SK-N-SH (cell line): Measurements from ENCODE around the gene FAT3.

Experiments used
- EP300 ChIP-seq, 2 experiments: IDR thresholded peaks; 2 replicates each; pipeline versions ENCODE4 v1.4.0 to v1.6.1; 2012; ENCODE audit warnings: borderline replicate concordance in 1 of 2, low read depth in 1 of 2, low read length in 1 of 2
- EZH2phosphoT487 ChIP-seq: fragments of 200-600 bp; sonication (generic); IDR thresholded peaks from 2 replicates; pipeline ENCODE4 v1.6.1; 2017; ENCODE audit warnings: low read depth, mixed run types, mild to moderate bottlenecking, antibody characterized with exemption, moderate library complexity, borderline replicate concordance
- FOXM1 ChIP-seq: IDR thresholded peaks from 2 replicates; pipeline ENCODE4 v1.4.0; 2012; ENCODE audit warnings: low read depth, mild to moderate bottlenecking
- JUND ChIP-seq: IDR thresholded peaks from 2 replicates; pipeline ENCODE4 v1.4.0; 2012
- RAD21 ChIP-seq: IDR thresholded peaks from 2 replicates; pipeline ENCODE4 v1.6.1; 2012; ENCODE audit warnings: mild to moderate bottlenecking, low read length
- RFX5 ChIP-seq: IDR thresholded peaks from 2 replicates; pipeline ENCODE4 v1.6.1; 2012; ENCODE audit warnings: mild to moderate bottlenecking, improper control_type of control experiment, low read length
- TF ChIP-seq, protein P1 (sequence below): fragments of 200-600 bp; sonication (generic); IDR thresholded peaks from 2 replicates; pipeline ENCODE4 v1.6.1; 2017; ENCODE audit warnings: antibody characterized with exemption, mild to moderate bottlenecking, moderate library complexity
- TF ChIP-seq, protein P2 (sequence below): IDR thresholded peaks from 2 replicates; pipeline ENCODE4 v1.4.0; 2012; ENCODE audit warnings: low read depth, borderline replicate concordance
- TF ChIP-seq, protein P3 (sequence below): IDR thresholded peaks from 2 replicates; pipeline ENCODE4 v1.6.1; 2012; ENCODE audit warnings: mild to moderate bottlenecking, low read depth, low read length, moderate library complexity

DNA sequence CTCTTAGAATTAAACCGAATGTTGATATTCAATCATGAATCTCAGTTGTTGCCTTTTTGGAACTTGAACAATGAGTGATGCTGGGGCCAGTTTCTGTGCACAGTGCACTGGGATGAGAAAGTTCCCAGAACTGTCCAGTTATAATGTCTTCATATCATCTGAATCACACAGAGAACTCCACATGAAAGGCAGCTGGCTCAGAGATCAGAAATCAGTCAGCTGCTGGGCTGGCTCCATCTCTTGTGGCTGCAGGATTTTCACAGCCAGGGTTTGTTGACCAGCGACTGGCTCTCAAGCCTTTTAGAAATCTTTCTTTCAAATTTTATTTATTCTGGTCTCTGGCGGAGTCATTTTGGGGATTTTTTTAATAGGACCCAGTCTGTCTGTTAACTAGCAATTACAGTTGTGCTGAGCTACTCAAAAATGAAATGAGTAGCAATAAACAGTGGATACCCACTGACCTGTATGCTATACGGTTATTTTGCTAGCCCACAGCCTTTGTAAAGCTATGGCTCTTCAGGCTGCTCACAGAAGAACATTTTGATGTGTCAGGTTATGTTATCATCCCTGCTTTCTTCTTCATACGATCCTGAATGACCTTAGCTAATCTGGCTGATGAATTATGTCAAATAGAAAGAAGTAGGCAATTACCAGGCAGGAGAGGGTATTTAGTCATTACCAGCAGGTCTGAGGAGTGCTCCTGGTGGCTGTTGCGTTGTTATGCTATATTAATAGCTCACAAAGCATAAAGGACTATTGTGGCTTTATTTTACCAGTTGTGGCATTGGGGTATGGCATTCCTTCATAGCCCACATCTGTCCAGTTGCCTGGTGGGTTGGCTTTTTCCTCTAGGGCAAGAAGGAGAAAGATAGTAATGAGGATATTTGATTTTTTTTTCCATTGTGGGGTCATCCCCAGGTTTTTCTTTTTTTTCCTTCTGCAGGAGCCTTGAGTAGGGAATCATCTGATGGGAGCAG is 3.6 kb downstream of the FAT3 start:
- TF ChIP-seq, protein P1, sequence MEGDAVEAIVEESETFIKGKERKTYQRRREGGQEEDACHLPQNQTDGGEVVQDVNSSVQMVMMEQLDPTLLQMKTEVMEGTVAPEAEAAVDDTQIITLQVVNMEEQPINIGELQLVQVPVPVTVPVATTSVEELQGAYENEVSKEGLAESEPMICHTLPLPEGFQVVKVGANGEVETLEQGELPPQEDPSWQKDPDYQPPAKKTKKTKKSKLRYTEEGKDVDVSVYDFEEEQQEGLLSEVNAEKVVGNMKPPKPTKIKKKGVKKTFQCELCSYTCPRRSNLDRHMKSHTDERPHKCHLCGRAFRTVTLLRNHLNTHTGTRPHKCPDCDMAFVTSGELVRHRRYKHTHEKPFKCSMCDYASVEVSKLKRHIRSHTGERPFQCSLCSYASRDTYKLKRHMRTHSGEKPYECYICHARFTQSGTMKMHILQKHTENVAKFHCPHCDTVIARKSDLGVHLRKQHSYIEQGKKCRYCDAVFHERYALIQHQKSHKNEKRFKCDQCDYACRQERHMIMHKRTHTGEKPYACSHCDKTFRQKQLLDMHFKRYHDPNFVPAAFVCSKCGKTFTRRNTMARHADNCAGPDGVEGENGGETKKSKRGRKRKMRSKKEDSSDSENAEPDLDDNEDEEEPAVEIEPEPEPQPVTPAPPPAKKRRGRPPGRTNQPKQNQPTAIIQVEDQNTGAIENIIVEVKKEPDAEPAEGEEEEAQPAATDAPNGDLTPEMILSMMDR, result no peak
- no peak for TF ChIP-seq JUND
- TF ChIP-seq, protein P2, sequence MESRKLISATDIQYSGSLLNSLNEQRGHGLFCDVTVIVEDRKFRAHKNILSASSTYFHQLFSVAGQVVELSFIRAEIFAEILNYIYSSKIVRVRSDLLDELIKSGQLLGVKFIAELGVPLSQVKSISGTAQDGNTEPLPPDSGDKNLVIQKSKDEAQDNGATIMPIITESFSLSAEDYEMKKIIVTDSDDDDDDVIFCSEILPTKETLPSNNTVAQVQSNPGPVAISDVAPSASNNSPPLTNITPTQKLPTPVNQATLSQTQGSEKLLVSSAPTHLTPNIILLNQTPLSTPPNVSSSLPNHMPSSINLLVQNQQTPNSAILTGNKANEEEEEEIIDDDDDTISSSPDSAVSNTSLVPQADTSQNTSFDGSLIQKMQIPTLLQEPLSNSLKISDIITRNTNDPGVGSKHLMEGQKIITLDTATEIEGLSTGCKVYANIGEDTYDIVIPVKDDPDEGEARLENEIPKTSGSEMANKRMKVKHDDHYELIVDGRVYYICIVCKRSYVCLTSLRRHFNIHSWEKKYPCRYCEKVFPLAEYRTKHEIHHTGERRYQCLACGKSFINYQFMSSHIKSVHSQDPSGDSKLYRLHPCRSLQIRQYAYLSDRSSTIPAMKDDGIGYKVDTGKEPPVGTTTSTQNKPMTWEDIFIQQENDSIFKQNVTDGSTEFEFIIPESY, result no peak
- TF ChIP-seq, protein P3, sequence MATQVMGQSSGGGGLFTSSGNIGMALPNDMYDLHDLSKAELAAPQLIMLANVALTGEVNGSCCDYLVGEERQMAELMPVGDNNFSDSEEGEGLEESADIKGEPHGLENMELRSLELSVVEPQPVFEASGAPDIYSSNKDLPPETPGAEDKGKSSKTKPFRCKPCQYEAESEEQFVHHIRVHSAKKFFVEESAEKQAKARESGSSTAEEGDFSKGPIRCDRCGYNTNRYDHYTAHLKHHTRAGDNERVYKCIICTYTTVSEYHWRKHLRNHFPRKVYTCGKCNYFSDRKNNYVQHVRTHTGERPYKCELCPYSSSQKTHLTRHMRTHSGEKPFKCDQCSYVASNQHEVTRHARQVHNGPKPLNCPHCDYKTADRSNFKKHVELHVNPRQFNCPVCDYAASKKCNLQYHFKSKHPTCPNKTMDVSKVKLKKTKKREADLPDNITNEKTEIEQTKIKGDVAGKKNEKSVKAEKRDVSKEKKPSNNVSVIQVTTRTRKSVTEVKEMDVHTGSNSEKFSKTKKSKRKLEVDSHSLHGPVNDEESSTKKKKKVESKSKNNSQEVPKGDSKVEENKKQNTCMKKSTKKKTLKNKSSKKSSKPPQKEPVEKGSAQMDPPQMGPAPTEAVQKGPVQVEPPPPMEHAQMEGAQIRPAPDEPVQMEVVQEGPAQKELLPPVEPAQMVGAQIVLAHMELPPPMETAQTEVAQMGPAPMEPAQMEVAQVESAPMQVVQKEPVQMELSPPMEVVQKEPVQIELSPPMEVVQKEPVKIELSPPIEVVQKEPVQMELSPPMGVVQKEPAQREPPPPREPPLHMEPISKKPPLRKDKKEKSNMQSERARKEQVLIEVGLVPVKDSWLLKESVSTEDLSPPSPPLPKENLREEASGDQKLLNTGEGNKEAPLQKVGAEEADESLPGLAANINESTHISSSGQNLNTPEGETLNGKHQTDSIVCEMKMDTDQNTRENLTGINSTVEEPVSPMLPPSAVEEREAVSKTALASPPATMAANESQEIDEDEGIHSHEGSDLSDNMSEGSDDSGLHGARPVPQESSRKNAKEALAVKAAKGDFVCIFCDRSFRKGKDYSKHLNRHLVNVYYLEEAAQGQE, result no peak
- no peak for TF ChIP-seq RFX5
- TF ChIP-seq EZH2phosphoT487, result no peak
- TF ChIP-seq RAD21, result no peak
- no peak for TF ChIP-seq EP300 (IDR thresholded peaks at IDR 0.05; ENCODE audit: borderline replicate concordance in 1 of 2, low read depth in 1 of 2, low read length in 1 of 2)
- TF ChIP-seq FOXM1, result no peak
